K562 (cell line): Measurements from ENCODE around the gene CLEC4D. TPM values are rescaled to one million over a fixed set of nuclear protein-coding genes. Genes with fewer than 3 reads are reported as not detected.

ENCODE experiments used
- ATAC-seq: fragments of 200-7000 bp; cut with Tn5 transposase; 3 replicates; pipeline ENCODE4 v1.9.1; 2020; ENCODE audit warnings: moderate library complexity
- BruUV-seq: library from RNA; stranded (reverse); fragments of 400-500 nt; replicated peaks from 2 replicates; lab custom pipeline; 2021; lab: Mats Ljungman, UMichigan
- CTCF ChIA-PET: fragments of 300-600 bp; formaldehyde crosslinking; extraction: SDS; loops from one replicate; lab custom pipeline; 2021; ENCODE audit warnings: low intra/inter-chr PET ratio; lab: Yijun Ruan, JAX
- POLR2A ChIA-PET: fragments of 300-600, 350-650 bp; sonication (Branson Sonifier 250); formaldehyde crosslinking; extraction: SDS; loops from one replicate; lab custom pipeline; 2021; ENCODE audit warnings: antibody characterized with exemption, inconsistent platforms; lab: Yijun Ruan, JAX
- DNase-seq, 4 experiments: peaks; one replicate each; pipeline versions ENCODE4 v3.0.0 to v3.0.0-alpha.2; 2011 to 2018; ENCODE audit warnings: low spot score in 3 of 4, mixed read lengths in 3 of 4; ENCODE audit errors: extremely low read depth in 1 of 4
- FAIRE-seq: peaks from 2 replicates; lab custom pipeline; 2011; peaks lifted over from hg19 to GRCh38; lab: Jason Lieb, UNC
- H2AFZ ChIP-seq: 2 replicates; pipeline ENCODE4 v1.6.0; 2011; ENCODE audit warnings: low read depth, low read length, control low read depth, inconsistent platforms
- H3K27ac ChIP-seq: fragments of 200-600 bp; 3 replicates; pipeline ENCODE4 v1.8.0; 2011; ENCODE audit warnings: low read depth, mild to moderate bottlenecking, control low read depth, inconsistent platforms, low read length, moderate library complexity, mixed read lengths; ENCODE audit errors: extremely low read depth
- H3K27me3 ChIP-seq, 2 experiments: fragments of 300-600 bp in 1 of 2; 2 replicates in 1 of 2; 3 replicates in 1 of 2; pipeline versions ENCODE4 v1.6.0 to v1.8.0; 2011; ENCODE audit warnings: inconsistent platforms in 2 of 2, low read length in 2 of 2, mild to moderate bottlenecking in 1 of 2, mixed read lengths in 1 of 2, moderate library complexity in 1 of 2; ENCODE audit not compliant: control insufficient read depth in 2 of 2, insufficient read depth in 2 of 2
- H3K36me3 ChIP-seq: fragments of 300-600 bp; 3 replicates; pipeline ENCODE4 v1.8.0; 2011; ENCODE audit warnings: mild to moderate bottlenecking, low read length, inconsistent platforms; ENCODE audit not compliant: control insufficient read depth, insufficient read depth
- H3K4me1 ChIP-seq, 2 experiments: fragments of 200-600 bp in 1 of 2; replicated peaks in 1 of 2; 2 replicates in 1 of 2; 3 replicates in 1 of 2; pipeline versions ENCODE4 v1.5.1 to v1.8.0; 2011; ENCODE audit warnings: inconsistent platforms in 2 of 2, low read length in 2 of 2, mild to moderate bottlenecking in 1 of 2, mixed read lengths in 1 of 2, moderate library complexity in 1 of 2; ENCODE audit not compliant: control insufficient read depth in 2 of 2, insufficient read depth in 2 of 2
- H3K4me2 ChIP-seq: 2 replicates; pipeline ENCODE4 v1.6.1; 2011; ENCODE audit warnings: low read length, control low read depth, inconsistent platforms, mixed read lengths; ENCODE audit not compliant: insufficient read depth
- H3K4me3 ChIP-seq: fragments of 200-600 bp; sonication (generic), shearing (Covaris generic); 2 replicates; pipeline ENCODE4 v1.5.1; 2016; ENCODE audit warnings: control low read depth, inconsistent platforms
- H3K79me2 ChIP-seq: fragments of 200-600 bp; 3 replicates; pipeline ENCODE4 v1.8.0; 2011; ENCODE audit warnings: low read length, inconsistent platforms; ENCODE audit not compliant: control insufficient read depth, insufficient read depth
- H3K9ac ChIP-seq, 2 experiments: 2 replicates each; pipeline versions ENCODE4 v1.6.0 to v1.6.1; 2011; ENCODE audit warnings: low read depth in 2 of 2, low read length in 2 of 2, control low read depth in 1 of 2, inconsistent platforms in 1 of 2, mild to moderate bottlenecking in 1 of 2, mixed read lengths in 1 of 2; ENCODE audit not compliant: insufficient read depth in 1 of 2
- H3K9me1 ChIP-seq: one replicate; pipeline ENCODE4 v1.6.0; 2011; ENCODE audit warnings: inconsistent platforms, mild to moderate bottlenecking, low read length, moderate library complexity; ENCODE audit not compliant: control insufficient read depth, insufficient read depth
- H3K9me3 ChIP-seq: replicated peaks from 2 replicates; pipeline ENCODE4 v1.5.1; 2011; ENCODE audit warnings: low read depth, low read length, inconsistent platforms; ENCODE audit not compliant: control insufficient read depth, insufficient read depth
- H4K20me1 ChIP-seq: replicated peaks from 2 replicates; pipeline ENCODE4 v1.6.1; 2011; ENCODE audit warnings: low read length, inconsistent platforms, mixed read lengths; ENCODE audit not compliant: control insufficient read depth, insufficient read depth
- ADNP ChIP-seq: fragments of 200-800 bp; sonication (Bioruptor generic); IDR thresholded peaks from 2 replicates; pipeline ENCODE4 v1.6.1; 2016; ENCODE audit warnings: missing genetic modification characterization, missing compliant biosample characterization
- BACH1 ChIP-seq: fragments of 200-800 bp; sonication (Bioruptor generic); IDR thresholded peaks from 2 replicates; pipeline ENCODE4 v1.6.1; 2016; ENCODE audit warnings: missing genetic modification characterization, missing compliant biosample characterization
- ETV5 ChIP-seq: sonication (generic); formaldehyde crosslinking; IDR thresholded peaks from 2 replicates; pipeline ENCODE4 v1.4.0; 2020; ENCODE audit warnings: low read depth, mild to moderate bottlenecking, missing genetic modification reagents
- FOXM1 ChIP-seq, 2 experiments: fragments of 450-650 bp in 1 of 2; sonication (generic) in 1 of 2; formaldehyde crosslinking in 1 of 2; IDR thresholded peaks; 2 replicates each; pipeline versions ENCODE4 v1.6.1 to v1.9.0; 2017 to 2022; ENCODE audit warnings: low read depth in 2 of 2, mild to moderate bottlenecking in 2 of 2, missing genetic modification reagents in 1 of 2, moderate library complexity in 1 of 2
- GABPB1 ChIP-seq: sonication (generic); formaldehyde crosslinking; IDR thresholded peaks from 2 replicates; pipeline ENCODE4 v1.8.0; 2022; ENCODE audit warnings: mild to moderate bottlenecking, missing genetic modification reagents
- MAFF ChIP-seq: IDR thresholded peaks from 2 replicates; pipeline ENCODE4 v1.6.1; 2012; ENCODE audit warnings: low read length, improper control_type of control experiment
- RAD51 ChIP-seq: fragments of 450-650 bp; IDR thresholded peaks from 2 replicates; pipeline ENCODE4 v1.7.1; 2016; ENCODE audit warnings: low read depth, mild to moderate bottlenecking, borderline replicate concordance
- SMAD2 ChIP-seq: fragments of 150-350 bp; IDR thresholded peaks from 2 replicates; pipeline ENCODE4 v1.6.1; 2014; ENCODE audit warnings: low read depth, mild to moderate bottlenecking, low read length
- SRSF1 ChIP-seq: fragments of 200-400 bp; formaldehyde crosslinking; IDR thresholded peaks from 2 replicates; pipeline ENCODE4 v1.6.1; 2017; ENCODE audit warnings: mild to moderate bottlenecking, low read depth, low read length, moderate library complexity
- TCF3 ChIP-seq: sonication (generic); formaldehyde crosslinking; IDR thresholded peaks from 2 replicates; pipeline ENCODE4 v1.4.0; 2020; ENCODE audit warnings: mild to moderate bottlenecking, missing genetic modification reagents
- XRCC3 ChIP-seq: fragments of 450-650 bp; IDR thresholded peaks from 2 replicates; pipeline ENCODE4 v1.6.1; 2017; ENCODE audit warnings: mild to moderate bottlenecking, moderate library complexity
- WGBS: fragments of 100-300 bp; shearing (Covaris generic); methylation state at CpG from one replicate; pipeline ENCODE4 v1.1.6; 2016; ENCODE audit warnings: low coverage, mixed read lengths; ENCODE audit not compliant: insufficient coverage; ENCODE audit errors: missing lambda C conversion rate; 5-methylcytosine and 5-hydroxymethylcytosine counted together
- in situ Hi-C: fragments of 300-500 bp; cut with MboI; formaldehyde crosslinking; loops from 4 replicates; pipeline ENCODE4 v1.15.0; 2018; ENCODE audit warnings: inconsistent platforms, mixed read lengths
- intact Hi-C: fragments of 100-400 bp; cut with micrococcal nuclease; formaldehyde crosslinking; loops from 2 replicates; pipeline ENCODE4 v1.14.2; 2022
- polyA plus RNA-seq, 8 experiments: library from polyadenylated mRNA; depleted of rRNA in 4 of 8; stranded (reverse) in 5 of 8; unstranded in 3 of 8; fragments of >200 nt; fragmentation: Nextera tagmentation in 2 of 8; fragmentation: Illumina TruSeq in 1 of 8; extraction: Ambion mirVana in 2 of 8; extraction: Trizol in 1 of 8; gene quantifications; 2 replicates each; pipeline versions ENCODE4 v1.2.1 to v1.2.3, GENCODE V29; 2011 to 2014; ENCODE audit warnings: inconsistent platforms in 1 of 8, missing spikeins in 1 of 8
- total RNA-seq, 7 experiments: library from RNA; depleted of rRNA in 6 of 7; stranded (reverse); fragments of >200 nt in 6 of 7; fragmentation: Illumina TruSeq in 2 of 7; extraction: Trizol in 2 of 7; gene quantifications; 2 replicates each; pipeline versions ENCODE4 v1.2.1 to v1.2.3, GENCODE V29; 2011 to 2021; ENCODE audit warnings: low replicate concordance in 1 of 7
- TF ChIP-seq, protein P1 (sequence below): sonication (generic); formaldehyde crosslinking; IDR thresholded peaks from 2 replicates; pipeline ENCODE4 v1.8.0; 2022; ENCODE audit warnings: missing genetic modification reagents, mild to moderate bottlenecking, moderate library complexity, borderline replicate concordance
- TF ChIP-seq, protein P2 (sequence below), 2 experiments: fragments of 450-650 bp; IDR thresholded peaks; 2 replicates each; pipeline ENCODE4 v1.6.1; 2016
- TF ChIP-seq, protein P3 (sequence below): sonication (generic); formaldehyde crosslinking; IDR thresholded peaks from 2 replicates; pipeline ENCODE4 v1.8.1; 2022; ENCODE audit warnings: missing genetic modification reagents
- TF ChIP-seq, protein P4 (sequence below): fragments of 250-450 bp; sonication (Bioruptor Pico); IDR thresholded peaks from 2 replicates; pipeline ENCODE4 v1.8.0; 2022; ENCODE audit warnings: moderate library complexity, mild to moderate bottlenecking, inconsistent platforms

The CLEC4D gene
- total and polyA plus RNA-seq, 9 of the 15 experiments (the other 6 are each of a cell fraction or from before 2014, with no cell fraction given) = not detected

DNA sequence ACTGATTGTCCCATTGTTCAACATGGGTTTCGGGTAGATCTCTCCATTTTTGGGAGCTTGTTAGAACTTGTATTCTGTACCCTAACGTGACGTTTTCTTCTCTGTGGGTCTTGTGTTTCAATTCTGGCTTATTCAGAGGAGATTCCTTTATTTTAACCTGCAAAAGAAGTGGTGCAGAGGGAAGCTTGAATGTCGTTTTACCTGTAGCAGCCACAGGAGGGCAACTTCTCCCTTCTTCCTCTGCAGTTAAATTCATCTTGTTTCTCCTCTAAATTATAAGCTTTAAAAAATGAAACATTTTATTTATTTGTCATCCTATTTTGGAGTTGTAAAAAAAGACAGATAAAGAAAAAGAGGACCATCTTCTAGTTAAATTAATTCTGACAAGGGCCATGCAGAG lies 13.7 kb upstream of the CLEC4D start:
- Histone ChIP-seq H3K4me3 (no peak overlapping the region), H2AFZ (no peak overlapping the region), H3K9me1 (no peaks in the 10 kb centered on the region), H3K36me3 (no peaks in the 10 kb centered on the region), H3K4me1 (no peaks in the 10 kb centered on the region), H3K9ac (no peak overlapping the region), H3K27ac (no peak overlapping the region), H3K9me3 (no peaks in the 10 kb centered on the region), H3K27me3 (no peaks in the 10 kb centered on the region), H3K79me2 (no peaks in the 10 kb centered on the region), H3K4me2 (no peak overlapping the region), H4K20me1 (no peaks in the 10 kb centered on the region)
- BruUV-seq = no TSS peak
- no peak for DNase-seq
- intact Hi-C loops (no loop called here), in situ Hi-C loops (no loop called here)
- TF ChIP-seq ADNP (tag) = no peak
- TF ChIP-seq XRCC3 = no peak
- no peak for TF ChIP-seq MAFF
- TF ChIP-seq GABPB1 (CRISPR knock-in tag) = no peak
- TF ChIP-seq FOXM1 (IDR thresholded peaks at IDR 0.05; ENCODE audit: low read depth) = no peak
- TF ChIP-seq FOXM1 (CRISPR knock-in tag; IDR thresholded peaks at IDR 0.05; ENCODE audit: low read depth) = no peak
- TF ChIP-seq, protein P1, sequence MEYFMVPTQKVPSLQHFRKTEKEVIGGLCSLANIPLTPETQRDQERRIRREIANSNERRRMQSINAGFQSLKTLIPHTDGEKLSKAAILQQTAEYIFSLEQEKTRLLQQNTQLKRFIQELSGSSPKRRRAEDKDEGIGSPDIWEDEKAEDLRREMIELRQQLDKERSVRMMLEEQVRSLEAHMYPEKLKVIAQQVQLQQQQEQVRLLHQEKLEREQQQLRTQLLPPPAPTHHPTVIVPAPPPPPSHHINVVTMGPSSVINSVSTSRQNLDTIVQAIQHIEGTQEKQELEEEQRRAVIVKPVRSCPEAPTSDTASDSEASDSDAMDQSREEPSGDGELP (CRISPR knock-in tag) = no peak
- TF ChIP-seq SRSF1 = no peak
- no peak for TF ChIP-seq TCF3 (CRISPR knock-in tag)
- TF ChIP-seq BACH1 (tag) = no peak
- no peak for TF ChIP-seq RAD51
- TF ChIP-seq SMAD2 = no peak
- TF ChIP-seq, protein P2, sequence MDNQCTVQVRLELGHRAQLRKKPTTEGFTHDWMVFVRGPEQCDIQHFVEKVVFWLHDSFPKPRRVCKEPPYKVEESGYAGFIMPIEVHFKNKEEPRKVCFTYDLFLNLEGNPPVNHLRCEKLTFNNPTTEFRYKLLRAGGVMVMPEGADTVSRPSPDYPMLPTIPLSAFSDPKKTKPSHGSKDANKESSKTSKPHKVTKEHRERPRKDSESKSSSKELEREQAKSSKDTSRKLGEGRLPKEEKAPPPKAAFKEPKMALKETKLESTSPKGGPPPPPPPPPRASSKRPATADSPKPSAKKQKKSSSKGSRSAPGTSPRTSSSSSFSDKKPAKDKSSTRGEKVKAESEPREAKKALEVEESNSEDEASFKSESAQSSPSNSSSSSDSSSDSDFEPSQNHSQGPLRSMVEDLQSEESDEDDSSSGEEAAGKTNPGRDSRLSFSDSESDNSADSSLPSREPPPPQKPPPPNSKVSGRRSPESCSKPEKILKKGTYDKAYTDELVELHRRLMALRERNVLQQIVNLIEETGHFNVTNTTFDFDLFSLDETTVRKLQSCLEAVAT (IDR thresholded peaks at IDR 0.05) = no peak
- TF ChIP-seq, protein P3, sequence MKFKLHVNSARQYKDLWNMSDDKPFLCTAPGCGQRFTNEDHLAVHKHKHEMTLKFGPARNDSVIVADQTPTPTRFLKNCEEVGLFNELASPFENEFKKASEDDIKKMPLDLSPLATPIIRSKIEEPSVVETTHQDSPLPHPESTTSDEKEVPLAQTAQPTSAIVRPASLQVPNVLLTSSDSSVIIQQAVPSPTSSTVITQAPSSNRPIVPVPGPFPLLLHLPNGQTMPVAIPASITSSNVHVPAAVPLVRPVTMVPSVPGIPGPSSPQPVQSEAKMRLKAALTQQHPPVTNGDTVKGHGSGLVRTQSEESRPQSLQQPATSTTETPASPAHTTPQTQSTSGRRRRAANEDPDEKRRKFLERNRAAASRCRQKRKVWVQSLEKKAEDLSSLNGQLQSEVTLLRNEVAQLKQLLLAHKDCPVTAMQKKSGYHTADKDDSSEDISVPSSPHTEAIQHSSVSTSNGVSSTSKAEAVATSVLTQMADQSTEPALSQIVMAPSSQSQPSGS (CRISPR knock-in tag) = no peak
- TF ChIP-seq, protein P4, sequence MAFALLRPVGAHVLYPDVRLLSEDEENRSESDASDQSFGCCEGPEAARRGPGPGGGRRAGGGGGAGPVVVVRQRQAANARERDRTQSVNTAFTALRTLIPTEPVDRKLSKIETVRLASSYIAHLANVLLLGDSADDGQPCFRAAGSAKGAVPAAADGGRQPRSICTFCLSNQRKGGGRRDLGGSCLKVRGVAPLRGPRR (CRISPR knock-in tag) = no peak
- no peak for TF ChIP-seq ETV5
- no peak for FAIRE-seq
- ChIA-PET POLR2A (no interaction called here), CTCF (no interaction called here)
- WGBS = 0% methylated on average over 3 of the region's 4 CpGs
- ATAC-seq = no peak
